ENCODE results near the gene CST11.

- no peak for TF ChIP-seq CTCF (IDR thresholded peaks at IDR 0.05; ENCODE audit: low read length)
- no peak for TF ChIP-seq EZH2 (IDR thresholded peaks at IDR 0.05; ENCODE audit: borderline replicate concordance, low read length)
These were observed 38.1 kb upstream of the CST11 start, which contains the start of gene CST8 for GRCh38 chr20:23490817-23491216.

Measured in OCI-LY1 (cell line).